ENCODE measurements around the gene PARD3B. TPM values are rescaled to one million over a fixed set of nuclear protein-coding genes. Genes with fewer than 3 reads are reported as not detected.

PARD3B gene
- polyA plus RNA-seq, 6 donors from 2014 or later: not detected

- Mint-ChIP-seq H3K4me1 (no peaks in the 10 kb centered on the region), H3K27me3 (no peaks in the 10 kb centered on the region), H3K27ac (no peak overlapping the region), H3K4me3 (no peak overlapping the region), H3K36me3 (peaks cover 0 to 4% of the 10 kb centered on the region in 2 donors), H3K9me3 (peaks cover 2 to 8% (median 5%) of the 10 kb centered on the region in 7 donors)
- DNase-seq (no peak), ATAC-seq (ENCODE audit: low read depth in 2 of 2) (no peak)
These were observed 456.2 kb downstream of the PARD3B start for GRCh38 chr2:205001300-205001966.

GRCh38 chr2:205002390-205002789 is 457.1 kb downstream of the PARD3B start:
- Mint-ChIP-seq H3K27ac (peak overlapping the region in 1 of 6 donors; percentile 31), H3K36me3 (no peaks in the 10 kb centered on the region), H3K4me1 (no peaks in the 10 kb centered on the region), H3K9me3 (peaks cover 0 to 8% (median 2%) of the 10 kb centered on the region in 7 donors), H3K4me3 (no peak overlapping the region), H3K27me3 (no peaks in the 10 kb centered on the region)
- no peak for ATAC-seq (ENCODE audit: low read depth in 2 of 2)
- no peak for DNase-seq

GRCh38 chr2:205003288-205003687 is 458.0 kb downstream of the PARD3B start:
- H3K27ac Mint-ChIP-seq: no peak overlapping the region
- no peak for ATAC-seq (ENCODE audit: low read depth in 2 of 2)
- DNase-seq: no peak
- H3K36me3 Mint-ChIP-seq: no peaks in the 10 kb centered on the region
- H3K27me3 Mint-ChIP-seq: no peaks in the 10 kb centered on the region
- H3K4me3 Mint-ChIP-seq: no peak overlapping the region
- H3K4me1 Mint-ChIP-seq: no peaks in the 10 kb centered on the region
- peaks cover 0 to 8% (median 3%) of the 10 kb centered on the region in 7 donors for H3K9me3 Mint-ChIP-seq

- ATAC-seq (ENCODE audit: low read depth in 2 of 2) (no peak), DNase-seq (no peak)
- Mint-ChIP-seq H3K4me3 (no peak overlapping the region), H3K36me3 (no peaks in the 10 kb centered on the region), H3K27ac (no peak overlapping the region), H3K9me3 (peaks cover 0 to 5% (median 2%) of the 10 kb centered on the region in 7 donors), H3K27me3 (no peaks in the 10 kb centered on the region), H3K4me1 (no peaks in the 10 kb centered on the region)
These were observed 464.9 kb downstream of the PARD3B start for GRCh38 chr2:205010196-205010595.

- no peak for DNase-seq
- no peaks in the 10 kb centered on the region for H3K36me3 Mint-ChIP-seq
- no peak for ATAC-seq (ENCODE audit: low read depth in 2 of 2)
- H3K27ac Mint-ChIP-seq: peak overlapping the region in 1 of 6 donors; percentile 54
- peaks cover 0 to 5% (median 2%) of the 10 kb centered on the region in 7 donors for H3K9me3 Mint-ChIP-seq
- H3K4me1 Mint-ChIP-seq: no peaks in the 10 kb centered on the region
- H3K27me3 Mint-ChIP-seq: no peaks in the 10 kb centered on the region
- H3K4me3 Mint-ChIP-seq: no peak overlapping the region
These were observed 465.8 kb downstream of the PARD3B start for GRCh38 chr2:205011031-205011430.

- H3K4me1 Mint-ChIP-seq: no peaks in the 10 kb centered on the region
- ATAC-seq (ENCODE audit: low read depth in 2 of 2) (no peak), DNase-seq (no peak)
- no peaks in the 10 kb centered on the region for H3K36me3 Mint-ChIP-seq
- H3K9me3 Mint-ChIP-seq: peaks cover 0 to 2% (median 0%) of the 10 kb centered on the region in 7 donors
- no peaks in the 10 kb centered on the region for H3K27me3 Mint-ChIP-seq
- no peak overlapping the region for H3K27ac Mint-ChIP-seq
- H3K4me3 Mint-ChIP-seq: no peak overlapping the region
These were observed 467.7 kb downstream of the PARD3B start for GRCh38 chr2:205012961-205013360.

GRCh38 chr2:205013586-205013985 is 468.3 kb downstream of the PARD3B start:
- Mint-ChIP-seq H3K9me3 (peaks cover 0 to 2% (median 0%) of the 10 kb centered on the region in 7 donors), H3K4me3 (no peak overlapping the region), H3K27ac (no peak overlapping the region), H3K4me1 (no peaks in the 10 kb centered on the region), H3K36me3 (no peaks in the 10 kb centered on the region), H3K27me3 (no peaks in the 10 kb centered on the region)
- no peak for ATAC-seq (ENCODE audit: low read depth in 2 of 2)
- DNase-seq: no peak

- ATAC-seq (ENCODE audit: low read depth in 2 of 2): no peak
- no peak for DNase-seq
- Mint-ChIP-seq H3K27ac (no peak overlapping the region), H3K4me3 (no peak overlapping the region), H3K36me3 (no peaks in the 10 kb centered on the region), H3K9me3 (peaks cover 0 to 3% (median 0%) of the 10 kb centered on the region in 7 donors), H3K4me1 (no peaks in the 10 kb centered on the region), H3K27me3 (no peaks in the 10 kb centered on the region)
These were observed 468.9 kb downstream of the PARD3B start for GRCh38 chr2:205014201-205014600.

GRCh38 chr2:205017381-205017780 is 472.1 kb downstream of the PARD3B start:
- no peaks in the 10 kb centered on the region for H3K27me3 Mint-ChIP-seq
- ATAC-seq (ENCODE audit: low read depth in 2 of 2) (no peak), DNase-seq (no peak)
- no peaks in the 10 kb centered on the region for H3K4me1 Mint-ChIP-seq
- no peak overlapping the region for H3K27ac Mint-ChIP-seq
- H3K36me3 Mint-ChIP-seq: no peaks in the 10 kb centered on the region
- peaks cover 0 to 4% (median 0%) of the 10 kb centered on the region in 7 donors for H3K9me3 Mint-ChIP-seq
- H3K4me3 Mint-ChIP-seq: no peak overlapping the region

- H3K4me1 Mint-ChIP-seq: no peaks in the 10 kb centered on the region
- no peak for ATAC-seq (ENCODE audit: low read depth in 2 of 2)
- peaks cover 0 to 4% (median 0%) of the 10 kb centered on the region in 7 donors for H3K9me3 Mint-ChIP-seq
- H3K36me3 Mint-ChIP-seq: no peaks in the 10 kb centered on the region
- H3K4me3 Mint-ChIP-seq: no peak overlapping the region
- H3K27ac Mint-ChIP-seq: no peak overlapping the region
- DNase-seq: no peak
- no peaks in the 10 kb centered on the region for H3K27me3 Mint-ChIP-seq
These were observed 472.6 kb downstream of the PARD3B start for GRCh38 chr2:205017912-205018311.

- no peaks in the 10 kb centered on the region for H3K27me3 Mint-ChIP-seq
- ATAC-seq (ENCODE audit: low read depth in 2 of 2): no peak
- no peaks in the 10 kb centered on the region for H3K36me3 Mint-ChIP-seq
- H3K4me3 Mint-ChIP-seq: no peak overlapping the region
- DNase-seq: no peak
- no peak overlapping the region for H3K27ac Mint-ChIP-seq
- H3K4me1 Mint-ChIP-seq: no peaks in the 10 kb centered on the region
- H3K9me3 Mint-ChIP-seq: peaks cover 0 to 4% (median 0%) of the 10 kb centered on the region in 7 donors
These were observed 475.4 kb downstream of the PARD3B start for GRCh38 chr2:205020673-205021072.

- ATAC-seq (ENCODE audit: low read depth in 2 of 2) (no peak), DNase-seq (no peak)
- Mint-ChIP-seq H3K27ac (peak overlapping the region in 1 of 6 donors; percentile 58), H3K36me3 (no peaks in the 10 kb centered on the region), H3K4me3 (no peak overlapping the region), H3K27me3 (no peaks in the 10 kb centered on the region), H3K4me1 (no peaks in the 10 kb centered on the region), H3K9me3 (peaks cover 0 to 3% (median 0%) of the 10 kb centered on the region in 7 donors)
These were observed 477.6 kb downstream of the PARD3B start for GRCh38 chr2:205022841-205023240.

GRCh38 chr2:205024822-205025518 is 479.7 kb downstream of the PARD3B start:
- ATAC-seq (ENCODE audit: low read depth in 2 of 2) (no peak), DNase-seq (no peak)
- Mint-ChIP-seq H3K4me1 (no peaks in the 10 kb centered on the region), H3K9me3 (peaks cover 0 to under 1% (median 0%) of the 10 kb centered on the region in 7 donors), H3K27ac (no peak overlapping the region), H3K36me3 (no peaks in the 10 kb centered on the region), H3K27me3 (no peaks in the 10 kb centered on the region), H3K4me3 (no peak overlapping the region)

GRCh38 chr2:205025580-205026240 is 480.4 kb downstream of the PARD3B start:
- Mint-ChIP-seq H3K4me3 (no peak overlapping the region), H3K27me3 (no peaks in the 10 kb centered on the region), H3K9me3 (no peaks in the 10 kb centered on the region), H3K4me1 (no peaks in the 10 kb centered on the region), H3K36me3 (no peaks in the 10 kb centered on the region), H3K27ac (no peak overlapping the region)
- ATAC-seq (ENCODE audit: low read depth in 2 of 2) (no peak), DNase-seq (no peak)
